ENCODE results near the gene VTN.

The VTN gene

GRCh38 chr17:28317966-28318758 is 51.9 kb downstream of the VTN start:
- peak; percentile 41 for DNase-seq

Data from stimulated activated CD4-positive, alpha-beta T cell treated with anti-CD3 and anti-CD28 coated beads, Interleukin-15, amount 100 ng/mL, for 24 hours (primary cell).